ENCODE data around the gene DENND6B. TPM values are rescaled to one million over a fixed set of nuclear protein-coding genes. Genes with fewer than 3 reads are reported as not detected.

DENND6B gene
- total and polyA plus RNA-seq, 2 of the 13 experiments (the other 11 are each of a cell fraction or from before 2014, with no cell fraction given) = 0.95 to 3.8 TPM

- TF ChIP-seq, protein P1, sequence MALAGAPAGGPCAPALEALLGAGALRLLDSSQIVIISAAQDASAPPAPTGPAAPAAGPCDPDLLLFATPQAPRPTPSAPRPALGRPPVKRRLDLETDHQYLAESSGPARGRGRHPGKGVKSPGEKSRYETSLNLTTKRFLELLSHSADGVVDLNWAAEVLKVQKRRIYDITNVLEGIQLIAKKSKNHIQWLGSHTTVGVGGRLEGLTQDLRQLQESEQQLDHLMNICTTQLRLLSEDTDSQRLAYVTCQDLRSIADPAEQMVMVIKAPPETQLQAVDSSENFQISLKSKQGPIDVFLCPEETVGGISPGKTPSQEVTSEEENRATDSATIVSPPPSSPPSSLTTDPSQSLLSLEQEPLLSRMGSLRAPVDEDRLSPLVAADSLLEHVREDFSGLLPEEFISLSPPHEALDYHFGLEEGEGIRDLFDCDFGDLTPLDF (CRISPR knock-in tag; IDR thresholded peaks at IDR 0.05) = no peak
- TF ChIP-seq ARNT2 (CRISPR knock-in tag; IDR thresholded peaks at IDR 0.05; ENCODE audit: low read depth) (no peak), ZNF264 (CRISPR knock-in tag; IDR thresholded peaks at IDR 0.05) (no peak), U2AF1 (optimal IDR thresholded peaks at IDR 0.05; ENCODE audit: low read depth, low read length) (peak; percentile 11), SP4 (CRISPR knock-in tag; IDR thresholded peaks at IDR 0.05) (no peak), ZNF724P (CRISPR knock-in tag; IDR thresholded peaks at IDR 0.05; ENCODE audit: borderline replicate concordance) (no peak), HOXA5 (CRISPR knock-in tag; IDR thresholded peaks at IDR 0.05) (no peak), HOXD1 (CRISPR knock-in tag; IDR thresholded peaks at IDR 0.05) (no peak), SIX1 (CRISPR knock-in tag; IDR thresholded peaks at IDR 0.05; ENCODE audit: borderline replicate concordance) (no peak), ZNF761 (CRISPR knock-in tag; conservative IDR thresholded peaks at IDR 0.05) (no peak), NFE2 (CRISPR knock-in tag; IDR thresholded peaks at IDR 0.05) (peak; percentile 81), ZMYM4 (CRISPR knock-in tag; IDR thresholded peaks at IDR 0.05) (no peak), AGO2 (optimal IDR thresholded peaks at IDR 0.05; ENCODE audit: low read depth, low read length) (no peak), REXO4 (CRISPR knock-in tag; IDR thresholded peaks at IDR 0.05; ENCODE audit: borderline replicate concordance) (no peak), ZNF224 (CRISPR knock-in tag; IDR thresholded peaks at IDR 0.05) (no peak), ZNF460 (CRISPR knock-in tag; IDR thresholded peaks at IDR 0.05; ENCODE audit: borderline replicate concordance) (no peak), NR2C2 (CRISPR knock-in tag; IDR thresholded peaks at IDR 0.05; ENCODE audit: borderline replicate concordance) (no peak), ZNF543 (CRISPR knock-in tag; IDR thresholded peaks at IDR 0.05) (no peak), ZFX (CRISPR knock-in tag; IDR thresholded peaks at IDR 0.05; ENCODE audit: low read depth) (peak; percentile 44; the same call in 1 of the 2 replicates), MEF2D (CRISPR knock-in tag; IDR thresholded peaks at IDR 0.05) (no peak), NRL (CRISPR knock-in tag; IDR thresholded peaks at IDR 0.05; ENCODE audit: borderline replicate concordance) (0 out of 2 replicates have a peak, but pooled peaks have one; percentile 47), ZNF674 (CRISPR knock-in tag; IDR thresholded peaks at IDR 0.05; ENCODE audit: low read depth) (no peak), ZNF740 (CRISPR knock-in tag; IDR thresholded peaks at IDR 0.05) (no peak), ZNF775 (CRISPR knock-in tag; IDR thresholded peaks at IDR 0.05; ENCODE audit: borderline replicate concordance) (no peak)
- TF ChIP-seq, protein P2, sequence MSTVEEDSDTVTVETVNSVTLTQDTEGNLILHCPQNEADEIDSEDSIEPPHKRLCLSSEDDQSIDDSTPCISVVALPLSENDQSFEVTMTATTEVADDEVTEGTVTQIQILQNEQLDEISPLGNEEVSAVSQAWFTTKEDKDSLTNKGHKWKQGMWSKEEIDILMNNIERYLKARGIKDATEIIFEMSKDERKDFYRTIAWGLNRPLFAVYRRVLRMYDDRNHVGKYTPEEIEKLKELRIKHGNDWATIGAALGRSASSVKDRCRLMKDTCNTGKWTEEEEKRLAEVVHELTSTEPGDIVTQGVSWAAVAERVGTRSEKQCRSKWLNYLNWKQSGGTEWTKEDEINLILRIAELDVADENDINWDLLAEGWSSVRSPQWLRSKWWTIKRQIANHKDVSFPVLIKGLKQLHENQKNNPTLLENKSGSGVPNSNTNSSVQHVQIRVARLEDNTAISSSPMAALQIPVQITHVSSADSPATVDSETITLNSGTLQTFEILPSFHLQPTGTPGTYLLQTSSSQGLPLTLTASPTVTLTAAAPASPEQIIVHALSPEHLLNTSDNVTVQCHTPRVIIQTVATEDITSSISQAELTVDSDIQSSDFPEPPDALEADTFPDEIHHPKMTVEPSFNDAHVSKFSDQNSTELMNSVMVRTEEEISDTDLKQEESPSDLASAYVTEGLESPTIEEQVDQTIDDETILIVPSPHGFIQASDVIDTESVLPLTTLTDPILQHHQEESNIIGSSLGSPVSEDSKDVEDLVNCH (CRISPR knock-in tag; IDR thresholded peaks at IDR 0.05) = no peak
Observed at GRCh38 chr22:50262460-50262911, 64.3 kb downstream of the DENND6B start (continued).

Data from HepG2 (cell line).